K562 (cell line): ENCODE results near the gene CRIP3. TPM values are rescaled to one million over a fixed set of nuclear protein-coding genes. Genes with fewer than 3 reads are reported as not detected.

Experiments
- ATAC-seq: fragments of 200-7000 bp; cut with Tn5 transposase; 3 replicates; pipeline ENCODE4 v1.9.1; 2020; ENCODE audit warnings: moderate library complexity
- BruUV-seq: library from RNA; stranded (reverse); fragments of 400-500 nt; replicated peaks from 2 replicates; lab custom pipeline; 2021; lab: Mats Ljungman, UMichigan
- CTCF ChIA-PET: fragments of 300-600 bp; formaldehyde crosslinking; extraction: SDS; loops from one replicate; lab custom pipeline; 2021; ENCODE audit warnings: low intra/inter-chr PET ratio; lab: Yijun Ruan, JAX
- POLR2A ChIA-PET: fragments of 300-600, 350-650 bp; sonication (Branson Sonifier 250); formaldehyde crosslinking; extraction: SDS; loops from one replicate; lab custom pipeline; 2021; ENCODE audit warnings: antibody characterized with exemption, inconsistent platforms; lab: Yijun Ruan, JAX
- DNase-seq, 4 experiments: peaks; one replicate each; pipeline versions ENCODE4 v3.0.0 to v3.0.0-alpha.2; 2011 to 2018; ENCODE audit warnings: low spot score in 3 of 4, mixed read lengths in 3 of 4; ENCODE audit errors: extremely low read depth in 1 of 4
- FAIRE-seq: peaks from 2 replicates; lab custom pipeline; 2011; peaks lifted over from hg19 to GRCh38; lab: Jason Lieb, UNC
- H2AFZ ChIP-seq: 2 replicates; pipeline ENCODE4 v1.6.0; 2011; ENCODE audit warnings: low read depth, low read length, control low read depth, inconsistent platforms
- H3K27ac ChIP-seq: fragments of 200-600 bp; 3 replicates; pipeline ENCODE4 v1.8.0; 2011; ENCODE audit warnings: low read depth, mild to moderate bottlenecking, control low read depth, inconsistent platforms, low read length, moderate library complexity, mixed read lengths; ENCODE audit errors: extremely low read depth
- H3K27me3 ChIP-seq, 2 experiments: fragments of 300-600 bp in 1 of 2; 2 replicates in 1 of 2; 3 replicates in 1 of 2; pipeline versions ENCODE4 v1.6.0 to v1.8.0; 2011; ENCODE audit warnings: inconsistent platforms in 2 of 2, low read length in 2 of 2, mild to moderate bottlenecking in 1 of 2, mixed read lengths in 1 of 2, moderate library complexity in 1 of 2; ENCODE audit not compliant: control insufficient read depth in 2 of 2, insufficient read depth in 2 of 2
- H3K36me3 ChIP-seq: fragments of 300-600 bp; 3 replicates; pipeline ENCODE4 v1.8.0; 2011; ENCODE audit warnings: mild to moderate bottlenecking, low read length, inconsistent platforms; ENCODE audit not compliant: control insufficient read depth, insufficient read depth
- H3K4me1 ChIP-seq, 2 experiments: fragments of 200-600 bp in 1 of 2; replicated peaks in 1 of 2; 2 replicates in 1 of 2; 3 replicates in 1 of 2; pipeline versions ENCODE4 v1.5.1 to v1.8.0; 2011; ENCODE audit warnings: inconsistent platforms in 2 of 2, low read length in 2 of 2, mild to moderate bottlenecking in 1 of 2, mixed read lengths in 1 of 2, moderate library complexity in 1 of 2; ENCODE audit not compliant: control insufficient read depth in 2 of 2, insufficient read depth in 2 of 2
- H3K4me2 ChIP-seq: 2 replicates; pipeline ENCODE4 v1.6.1; 2011; ENCODE audit warnings: low read length, control low read depth, inconsistent platforms, mixed read lengths; ENCODE audit not compliant: insufficient read depth
- H3K4me3 ChIP-seq: fragments of 200-600 bp; sonication (generic), shearing (Covaris generic); 2 replicates; pipeline ENCODE4 v1.5.1; 2016; ENCODE audit warnings: control low read depth, inconsistent platforms
- H3K79me2 ChIP-seq: fragments of 200-600 bp; 3 replicates; pipeline ENCODE4 v1.8.0; 2011; ENCODE audit warnings: low read length, inconsistent platforms; ENCODE audit not compliant: control insufficient read depth, insufficient read depth
- H3K9ac ChIP-seq, 2 experiments: 2 replicates each; pipeline versions ENCODE4 v1.6.0 to v1.6.1; 2011; ENCODE audit warnings: low read depth in 2 of 2, low read length in 2 of 2, control low read depth in 1 of 2, inconsistent platforms in 1 of 2, mild to moderate bottlenecking in 1 of 2, mixed read lengths in 1 of 2; ENCODE audit not compliant: insufficient read depth in 1 of 2
- H3K9me1 ChIP-seq: one replicate; pipeline ENCODE4 v1.6.0; 2011; ENCODE audit warnings: inconsistent platforms, mild to moderate bottlenecking, low read length, moderate library complexity; ENCODE audit not compliant: control insufficient read depth, insufficient read depth
- H3K9me3 ChIP-seq: replicated peaks from 2 replicates; pipeline ENCODE4 v1.5.1; 2011; ENCODE audit warnings: low read depth, low read length, inconsistent platforms; ENCODE audit not compliant: control insufficient read depth, insufficient read depth
- H4K20me1 ChIP-seq: replicated peaks from 2 replicates; pipeline ENCODE4 v1.6.1; 2011; ENCODE audit warnings: low read length, inconsistent platforms, mixed read lengths; ENCODE audit not compliant: control insufficient read depth, insufficient read depth
- ARID4B ChIP-seq: sonication (generic); formaldehyde crosslinking; IDR thresholded peaks from 2 replicates; pipeline ENCODE4 v1.8.0; 2022; ENCODE audit warnings: mild to moderate bottlenecking, missing genetic modification reagents
- CBFB ChIP-seq: sonication (generic); formaldehyde crosslinking; IDR thresholded peaks from 2 replicates; pipeline ENCODE4 v1.4.0; 2020; ENCODE audit warnings: mild to moderate bottlenecking, missing genetic modification reagents
- E2F4 ChIP-seq: sonication (generic); formaldehyde crosslinking; IDR thresholded peaks from 2 replicates; pipeline ENCODE4 v1.8.0; 2022; ENCODE audit warnings: mild to moderate bottlenecking, low read depth, missing genetic modification reagents
- FOXA1 ChIP-seq: fragments of 450-650 bp; IDR thresholded peaks from 2 replicates; pipeline ENCODE4 v1.6.1; 2016; ENCODE audit warnings: mild to moderate bottlenecking, borderline replicate concordance
- IFI16 ChIP-seq: fragments of 250-450 bp; sonication (Bioruptor Pico); IDR thresholded peaks from 2 replicates; pipeline ENCODE4 v2.1.2; 2022; ENCODE audit warnings: mild to moderate bottlenecking, inconsistent platforms
- MCM7 ChIP-seq, 2 experiments: fragments of 450-650 bp; IDR thresholded peaks; 2 replicates each; pipeline ENCODE4 v1.6.1; 2016 to 2018
- USF1 ChIP-seq: sonication (generic); formaldehyde crosslinking; IDR thresholded peaks from 2 replicates; pipeline ENCODE4 v1.9.0; 2022; ENCODE audit warnings: mild to moderate bottlenecking, missing genetic modification reagents
- ZNF24 ChIP-seq: fragments of 450-650 bp; IDR thresholded peaks from 2 replicates; pipeline ENCODE4 v1.6.1; 2016
- ZSCAN32 ChIP-seq: fragments of 450-650 bp; formaldehyde crosslinking; IDR thresholded peaks from 2 replicates; pipeline ENCODE4 v1.4.0; 2020; ENCODE audit warnings: mild to moderate bottlenecking, moderate library complexity
- WGBS: fragments of 100-300 bp; shearing (Covaris generic); methylation state at CpG from one replicate; pipeline ENCODE4 v1.1.6; 2016; ENCODE audit warnings: low coverage, mixed read lengths; ENCODE audit not compliant: insufficient coverage; ENCODE audit errors: missing lambda C conversion rate; 5-methylcytosine and 5-hydroxymethylcytosine counted together
- in situ Hi-C: fragments of 300-500 bp; cut with MboI; formaldehyde crosslinking; loops from 4 replicates; pipeline ENCODE4 v1.15.0; 2018; ENCODE audit warnings: inconsistent platforms, mixed read lengths
- intact Hi-C: fragments of 100-400 bp; cut with micrococcal nuclease; formaldehyde crosslinking; loops from 2 replicates; pipeline ENCODE4 v1.14.2; 2022
- polyA plus RNA-seq, 8 experiments: library from polyadenylated mRNA; depleted of rRNA in 4 of 8; stranded (reverse) in 5 of 8; unstranded in 3 of 8; fragments of >200 nt; fragmentation: Nextera tagmentation in 2 of 8; fragmentation: Illumina TruSeq in 1 of 8; extraction: Ambion mirVana in 2 of 8; extraction: Trizol in 1 of 8; gene quantifications; 2 replicates each; pipeline versions ENCODE4 v1.2.1 to v1.2.3, GENCODE V29; 2011 to 2014; ENCODE audit warnings: inconsistent platforms in 1 of 8, missing spikeins in 1 of 8
- total RNA-seq, 7 experiments: library from RNA; depleted of rRNA in 6 of 7; stranded (reverse); fragments of >200 nt in 6 of 7; fragmentation: Illumina TruSeq in 2 of 7; extraction: Trizol in 2 of 7; gene quantifications; 2 replicates each; pipeline versions ENCODE4 v1.2.1 to v1.2.3, GENCODE V29; 2011 to 2021; ENCODE audit warnings: low replicate concordance in 1 of 7

The CRIP3 gene
- total and polyA plus RNA-seq, 9 of the 15 experiments (the other 6 are each of a cell fraction or from before 2014, with no cell fraction given), result 0.36 to 2.1 (median 0.87) TPM

- no peak for TF ChIP-seq ZSCAN32 (CRISPR knock-in tag)
- TF ChIP-seq E2F4 (CRISPR knock-in tag), result 0 out of 2 replicates have a peak, but pooled peaks have one; percentile 38
- TF ChIP-seq CBFB (CRISPR knock-in tag), result 0 out of 2 replicates have a peak, but pooled peaks have one; percentile 49
- TF ChIP-seq IFI16, result no peak
- no peak for TF ChIP-seq FOXA1
Observed at GRCh38 chr6:43262780-43263313, 45.8 kb downstream of the CRIP3 start (continued).

- no peaks in the 10 kb centered on the region for H3K79me2 ChIP-seq
- CTCF ChIA-PET, result interaction anchor here (0.7 to 1.7 kb wide), 2 partner anchors 88 to 244 kb away, joined by 3 to 4 read pairs; no protein-coding TSS in a partner anchor
- no TSS peak for BruUV-seq
- no peak for TF ChIP-seq ARID4B (CRISPR knock-in tag)
- TF ChIP-seq USF1 (CRISPR knock-in tag), result 0 out of 2 replicates have a peak, but pooled peaks have one; percentile 12
- TF ChIP-seq MCM7 (IDR thresholded peaks at IDR 0.05), result no peak
- peak; percentile 92 for TF ChIP-seq ZNF24
- TF ChIP-seq, all 486 proteins: peak for 2
- Histone ChIP-seq H3K4me3 (no peak overlapping the region), H3K27me3 (peaks cover 11 to 28% of the 10 kb centered on the region in 2 experiments), H3K9me3 (no peaks in the 10 kb centered on the region), H3K36me3 (no peaks in the 10 kb centered on the region), H3K4me2 (no peak overlapping the region), H3K9me1 (no peaks in the 10 kb centered on the region), H4K20me1 (peaks cover 4% of the 10 kb centered on the region; the same call in 1 of the 2 replicates), H3K9ac (peak overlapping the region in 1 of 2 experiments; percentile 56; a peak in 1 of 4 replicates), H3K27ac (no peak overlapping the region), H2AFZ (no peak overlapping the region), H3K4me1 (peaks cover 3 to 27% of the 10 kb centered on the region in 2 experiments; a peak in 4 of 5 replicates)
- intact Hi-C loops, result loop anchor here (5.0 to 10.0 kb wide), 3 partner anchors 135 to 813 kb away; no protein-coding TSS in a partner anchor
- WGBS, result 40% methylated on average over 14 of the region's 14 CpGs
- DNase-seq, result no peak
- no peak for ATAC-seq
- POLR2A ChIA-PET, result interaction anchor here (0.6 to 1.6 kb wide), 4 partner anchors 10 to 278 kb away, joined by 3 to 4 read pairs (median 4); partner anchors contain the start of genes DLK2 and PPP2R5D
- in situ Hi-C loops, result loop anchor here (5.0 kb wide), 1 partner anchor 230 kb away; no protein-coding TSS in a partner anchor
- no peak for FAIRE-seq
Observed at GRCh38 chr6:43262000-43262779, 46.4 kb downstream of the CRIP3 start.
